A673 (cell line): Measurements from ENCODE around the gene SLC16A12.

Source experiments
- EZH2 ChIP-seq: fragments of 200-600 bp; sonication (generic); IDR thresholded peaks from 2 replicates; pipeline ENCODE4 v1.6.1; 2017; ENCODE audit warnings: borderline replicate concordance, low read depth, mild to moderate bottlenecking, mixed read lengths, antibody characterized with exemption, low read length; ENCODE audit not compliant: poor library complexity, severe bottlenecking
- TF ChIP-seq, protein P1 (sequence below): fragments of 300-800, 200-600 bp; sonication (generic); conservative IDR thresholded peaks from 2 replicates; pipeline ENCODE4 v1.5.1; 2017; ENCODE audit warnings: low read depth, mild to moderate bottlenecking, antibody characterized with exemption, low read length, moderate library complexity, mixed read lengths

DNA sequence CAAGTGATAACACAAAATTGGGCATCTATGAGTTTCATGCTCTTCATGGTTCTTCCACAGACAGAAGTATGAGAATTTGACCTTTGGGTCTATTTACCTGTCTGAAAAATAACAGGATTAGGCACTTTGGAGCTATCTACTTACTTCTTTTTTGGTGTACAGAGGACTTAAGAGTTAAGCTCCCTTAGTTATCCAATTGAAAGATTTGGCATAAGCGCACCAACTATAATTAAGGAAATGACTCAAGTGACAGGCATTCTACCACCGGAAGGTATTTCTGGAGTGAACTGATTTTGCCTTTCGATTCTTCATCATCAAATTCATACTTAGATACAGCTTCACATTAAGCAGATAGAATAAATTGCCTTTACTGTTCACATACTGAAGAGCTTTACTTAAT, 77.1 kb downstream of the SLC16A12 start:
- TF ChIP-seq, protein P1, sequence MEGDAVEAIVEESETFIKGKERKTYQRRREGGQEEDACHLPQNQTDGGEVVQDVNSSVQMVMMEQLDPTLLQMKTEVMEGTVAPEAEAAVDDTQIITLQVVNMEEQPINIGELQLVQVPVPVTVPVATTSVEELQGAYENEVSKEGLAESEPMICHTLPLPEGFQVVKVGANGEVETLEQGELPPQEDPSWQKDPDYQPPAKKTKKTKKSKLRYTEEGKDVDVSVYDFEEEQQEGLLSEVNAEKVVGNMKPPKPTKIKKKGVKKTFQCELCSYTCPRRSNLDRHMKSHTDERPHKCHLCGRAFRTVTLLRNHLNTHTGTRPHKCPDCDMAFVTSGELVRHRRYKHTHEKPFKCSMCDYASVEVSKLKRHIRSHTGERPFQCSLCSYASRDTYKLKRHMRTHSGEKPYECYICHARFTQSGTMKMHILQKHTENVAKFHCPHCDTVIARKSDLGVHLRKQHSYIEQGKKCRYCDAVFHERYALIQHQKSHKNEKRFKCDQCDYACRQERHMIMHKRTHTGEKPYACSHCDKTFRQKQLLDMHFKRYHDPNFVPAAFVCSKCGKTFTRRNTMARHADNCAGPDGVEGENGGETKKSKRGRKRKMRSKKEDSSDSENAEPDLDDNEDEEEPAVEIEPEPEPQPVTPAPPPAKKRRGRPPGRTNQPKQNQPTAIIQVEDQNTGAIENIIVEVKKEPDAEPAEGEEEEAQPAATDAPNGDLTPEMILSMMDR = no peak
- TF ChIP-seq EZH2 = no peak
